ENCODE measurements around the gene CITED4. TPM values are rescaled to one million over a fixed set of nuclear protein-coding genes. Genes with fewer than 3 reads are reported as not detected.
"Not testable (repeated sequence)": the region's sequence is repeated elsewhere in the genome, so short reads cannot be mapped to it uniquely, and the experiment has no call there.

The CITED4 gene
- polyA plus RNA-seq, 3 donors, result 2.4 to 18.8 (median 17.1) TPM

- H3K9me3 ChIP-seq (replicated peaks in 1 of 2; ENCODE audit: control insufficient read depth in 1 of 2, insufficient read depth in 1 of 2, low read length in 2 of 2), result peaks cover 13 to 20% of the 10 kb centered on the region in 2 donors
- H3K27me3 ChIP-seq (ENCODE audit: control insufficient read depth in 2 of 2, insufficient read depth in 2 of 2, low read length in 2 of 2), result no peaks in the 10 kb centered on the region
- H3K79me2 ChIP-seq (ENCODE audit: insufficient read depth, low read length), result no peaks in the 10 kb centered on the region
- H3K27ac Mint-ChIP-seq, result no peak overlapping the region
- peaks cover 20 to 30% (median 26%) of the 10 kb centered on the region in 7 donors for H3K9me3 Mint-ChIP-seq
- peaks cover 20% of the 10 kb centered on the region for H3K4me1 Mint-ChIP-seq
- no peaks in the 10 kb centered on the region for H3K27me3 Mint-ChIP-seq (ENCODE audit: low read depth in 3 of 3)
- no peak overlapping the region for H3K4me2 ChIP-seq (replicated peaks; ENCODE audit: extremely low read depth, low read length, poor library complexity, severe bottlenecking)
- H3K36me3 Mint-ChIP-seq, result peaks cover 0 to 5% of the 10 kb centered on the region in 2 donors
- no peak overlapping the region for H2AFZ ChIP-seq (ENCODE audit: insufficient read depth, low read depth, low read length, poor library complexity, severe bottlenecking)
- H3K4me1 ChIP-seq (ENCODE audit: control insufficient read depth in 1 of 2, insufficient read depth in 2 of 2, low read length in 2 of 2), result peaks cover 15 to 23% of the 10 kb centered on the region in 2 donors
- WGBS (ENCODE audit: insufficient coverage), result 86% methylated on average over 1 of the region's 3 CpGs
- no peak overlapping the region for H3K27ac ChIP-seq (ENCODE audit: low read depth in 1 of 2, low read length in 2 of 2)
- no peaks in the 10 kb centered on the region for H4K20me1 ChIP-seq (ENCODE audit: insufficient read depth, low read length)
- no peak overlapping the region for H3K4me3 ChIP-seq (replicated peaks in 1 of 3; ENCODE audit: low read depth in 2 of 3, low read length in 3 of 3)
- no peak overlapping the region for H3K4me3 Mint-ChIP-seq
- H3K36me3 ChIP-seq (replicated peaks in 1 of 2; ENCODE audit: control insufficient read depth in 1 of 2, insufficient read depth in 2 of 2, low read length in 2 of 2), result no peaks in the 10 kb centered on the region
- DNase-seq, result no peak
- no peak overlapping the region for H3K9ac ChIP-seq (ENCODE audit: insufficient read depth, low read length, poor library complexity, severe bottlenecking)
- TF ChIP-seq, protein P1, sequence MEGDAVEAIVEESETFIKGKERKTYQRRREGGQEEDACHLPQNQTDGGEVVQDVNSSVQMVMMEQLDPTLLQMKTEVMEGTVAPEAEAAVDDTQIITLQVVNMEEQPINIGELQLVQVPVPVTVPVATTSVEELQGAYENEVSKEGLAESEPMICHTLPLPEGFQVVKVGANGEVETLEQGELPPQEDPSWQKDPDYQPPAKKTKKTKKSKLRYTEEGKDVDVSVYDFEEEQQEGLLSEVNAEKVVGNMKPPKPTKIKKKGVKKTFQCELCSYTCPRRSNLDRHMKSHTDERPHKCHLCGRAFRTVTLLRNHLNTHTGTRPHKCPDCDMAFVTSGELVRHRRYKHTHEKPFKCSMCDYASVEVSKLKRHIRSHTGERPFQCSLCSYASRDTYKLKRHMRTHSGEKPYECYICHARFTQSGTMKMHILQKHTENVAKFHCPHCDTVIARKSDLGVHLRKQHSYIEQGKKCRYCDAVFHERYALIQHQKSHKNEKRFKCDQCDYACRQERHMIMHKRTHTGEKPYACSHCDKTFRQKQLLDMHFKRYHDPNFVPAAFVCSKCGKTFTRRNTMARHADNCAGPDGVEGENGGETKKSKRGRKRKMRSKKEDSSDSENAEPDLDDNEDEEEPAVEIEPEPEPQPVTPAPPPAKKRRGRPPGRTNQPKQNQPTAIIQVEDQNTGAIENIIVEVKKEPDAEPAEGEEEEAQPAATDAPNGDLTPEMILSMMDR (IDR thresholded peaks at IDR 0.05), result no peak
- intact Hi-C loops (cut with micrococcal nuclease), result no loop called here
Measured at GRCh38 chr1:40896482-40896881, 34.3 kb upstream of the CITED4 start.

- DNase-seq, result no peak
- H3K36me3 ChIP-seq (replicated peaks in 1 of 2; ENCODE audit: control insufficient read depth in 1 of 2, insufficient read depth in 2 of 2, low read length in 2 of 2), result no peaks in the 10 kb centered on the region
- Mint-ChIP-seq H3K4me1 (peaks cover 28% of the 10 kb centered on the region), H3K27me3 (ENCODE audit: low read depth in 3 of 3) (no peaks in the 10 kb centered on the region), H3K27ac (no peak overlapping the region), H3K4me3 (no peak overlapping the region), H3K36me3 (peaks cover 1 to 5% of the 10 kb centered on the region in 2 donors), H3K9me3 (peaks cover 20 to 30% (median 26%) of the 10 kb centered on the region in 7 donors)
- peaks cover 13 to 20% of the 10 kb centered on the region in 2 donors for H3K9me3 ChIP-seq (replicated peaks in 1 of 2; ENCODE audit: control insufficient read depth in 1 of 2, insufficient read depth in 1 of 2, low read length in 2 of 2)
- TF ChIP-seq, protein P1 (IDR thresholded peaks at IDR 0.05), result no peak
- no peak overlapping the region for H3K9ac ChIP-seq (ENCODE audit: insufficient read depth, low read length, poor library complexity, severe bottlenecking)
- no peaks in the 10 kb centered on the region for H3K79me2 ChIP-seq (ENCODE audit: insufficient read depth, low read length)
- no peak overlapping the region for H3K4me2 ChIP-seq (replicated peaks; ENCODE audit: extremely low read depth, low read length, poor library complexity, severe bottlenecking)
- no peak overlapping the region for H3K27ac ChIP-seq (ENCODE audit: low read depth in 1 of 2, low read length in 2 of 2)
- intact Hi-C loops (cut with micrococcal nuclease), result no loop called here
- H4K20me1 ChIP-seq (ENCODE audit: insufficient read depth, low read length), result no peaks in the 10 kb centered on the region
- H2AFZ ChIP-seq (ENCODE audit: insufficient read depth, low read depth, low read length, poor library complexity, severe bottlenecking), result no peak overlapping the region
- no CpG with 5 or more reads among the region's 1 CpG for WGBS (ENCODE audit: insufficient coverage)
- H3K4me3 ChIP-seq (replicated peaks in 1 of 3; ENCODE audit: low read depth in 2 of 3, low read length in 3 of 3), result no peak overlapping the region
- H3K27me3 ChIP-seq (ENCODE audit: control insufficient read depth in 2 of 2, insufficient read depth in 2 of 2, low read length in 2 of 2), result no peaks in the 10 kb centered on the region
- peaks cover 21 to 32% of the 10 kb centered on the region in 2 donors for H3K4me1 ChIP-seq (ENCODE audit: control insufficient read depth in 1 of 2, insufficient read depth in 2 of 2, low read length in 2 of 2)
Measured at GRCh38 chr1:40895601-40896000, 33.4 kb upstream of the CITED4 start.

- H3K4me3 ChIP-seq (replicated peaks in 1 of 3; ENCODE audit: low read depth in 2 of 3, low read length in 3 of 3); H3K4me2 ChIP-seq (replicated peaks; ENCODE audit: extremely low read depth, low read length, poor library complexity, severe bottlenecking); H3K27me3 ChIP-seq (ENCODE audit: control insufficient read depth in 2 of 2, insufficient read depth in 2 of 2, low read length in 2 of 2); H4K20me1 ChIP-seq (ENCODE audit: insufficient read depth, low read length); H3K27ac ChIP-seq (ENCODE audit: low read depth in 1 of 2, low read length in 2 of 2); H3K9ac ChIP-seq (ENCODE audit: insufficient read depth, low read length, poor library complexity, severe bottlenecking); H3K36me3 ChIP-seq (replicated peaks in 1 of 2; ENCODE audit: control insufficient read depth in 1 of 2, insufficient read depth in 2 of 2, low read length in 2 of 2); H3K27me3 Mint-ChIP-seq (ENCODE audit: low read depth in 3 of 3); DNase-seq; H3K79me2 ChIP-seq (ENCODE audit: insufficient read depth, low read length); H3K4me3 Mint-ChIP-seq; H2AFZ ChIP-seq (ENCODE audit: insufficient read depth, low read depth, low read length, poor library complexity, severe bottlenecking); H3K36me3 Mint-ChIP-seq: not testable (repeated sequence)
- Mint-ChIP-seq H3K27ac (peak overlapping the region in 2 of 7 donors; percentile 17 to 42), H3K4me1 (peaks cover 33% of the 10 kb centered on the region), H3K9me3 (peaks cover 20 to 30% (median 26%) of the 10 kb centered on the region in 7 donors)
- intact Hi-C loops (cut with micrococcal nuclease), result loop anchor here in 1 of 2 donors (5.0 kb wide), 1 partner anchor 42 kb away; no protein-coding TSS in a partner anchor
- WGBS (ENCODE audit: insufficient coverage), result 100% methylated on average over 1 of the region's 2 CpGs
- peaks cover 26 to 37% of the 10 kb centered on the region in 2 donors for H3K4me1 ChIP-seq (ENCODE audit: control insufficient read depth in 1 of 2, insufficient read depth in 2 of 2, low read length in 2 of 2)
- peaks cover 13 to 20% of the 10 kb centered on the region in 2 donors for H3K9me3 ChIP-seq (replicated peaks in 1 of 2; ENCODE audit: control insufficient read depth in 1 of 2, insufficient read depth in 1 of 2, low read length in 2 of 2)
Measured at GRCh38 chr1:40894858-40895257, 32.7 kb upstream of the CITED4 start.

Measured in CD14-positive monocyte (primary cell).